ENCODE measurements around the gene IL25. TPM values are rescaled to one million over a fixed set of nuclear protein-coding genes. Genes with fewer than 3 reads are reported as not detected.
"Not testable (repeated sequence)": the region's sequence is repeated elsewhere in the genome, so short reads cannot be mapped to it uniquely, and the experiment has no call there.

IL25 gene
- total and polyA plus RNA-seq, 2 experiments from 2014 or later, result not detected

DNA sequence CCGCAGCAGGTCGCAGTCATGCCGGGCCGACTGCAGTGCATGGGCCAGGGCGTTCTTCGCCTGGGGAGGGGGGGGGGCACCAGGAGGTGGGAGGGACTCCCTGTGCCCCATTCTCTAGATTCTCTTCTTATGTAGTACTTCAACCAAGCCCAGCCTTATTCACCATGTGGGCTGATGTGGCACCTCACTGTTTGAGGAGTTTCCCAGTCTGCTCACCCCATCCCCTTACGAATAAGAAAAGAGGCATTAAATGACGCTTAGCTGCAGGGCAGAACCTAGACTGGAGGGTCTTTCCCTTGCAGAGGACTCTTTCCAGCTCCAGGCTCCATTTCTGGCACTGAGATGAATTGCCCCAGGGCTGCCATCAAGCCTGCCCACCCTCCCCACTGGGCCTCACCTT is 16.4 kb downstream of the IL25 start (continued):
- no peak for TF ChIP-seq EZH2phosphoT487 (IDR thresholded peaks at IDR 0.05; ENCODE audit: unreplicated experiment)

- DNase-seq (ENCODE audit: low spot score) (no peak), ATAC-seq (no peak)
- H3K9me2 ChIP-seq (ENCODE audit: insufficient read depth), result peaks cover 19% of the 10 kb centered on the region; the same call in 1 of the 2 replicates
- H3K4me2 ChIP-seq, result no peak overlapping the region
- no peak overlapping the region for H3K27ac ChIP-seq (ENCODE audit: low read depth)
- peaks cover 6% of the 10 kb centered on the region; the same call in 1 of the 2 replicates for H3K4me1 ChIP-seq (ENCODE audit: insufficient read depth)
- no peak overlapping the region for H3K4me3 ChIP-seq
- TF ChIP-seq ETS1 (IDR thresholded peaks at IDR 0.05) (no peak), JUNB (IDR thresholded peaks at IDR 0.05; ENCODE audit: unreplicated experiment) (no peak), EZH2 (IDR thresholded peaks at IDR 0.05; ENCODE audit: low read depth, unreplicated experiment) (no peak)
- Mint-ChIP-seq H3K27ac (no peak overlapping the region), H3K4me1 (peaks cover 16% of the 10 kb centered on the region), H3K27me3 (ENCODE audit: insufficient read depth, low read depth, poor library complexity) (peaks cover 11% of the 10 kb centered on the region), H3K9me3 (peaks cover 3% of the 10 kb centered on the region), H3K4me3 (no peak overlapping the region), H3K36me3 (ENCODE audit: low read depth) (no peaks in the 10 kb centered on the region; the same call in 2 of the 3 replicates)
- H3K27me3 ChIP-seq (ENCODE audit: insufficient read depth), result no peaks in the 10 kb centered on the region
- no peaks in the 10 kb centered on the region for H3K79me2 ChIP-seq (replicated peaks; ENCODE audit: insufficient read depth)
- no peaks in the 10 kb centered on the region for H3K36me3 ChIP-seq (ENCODE audit: insufficient read depth)
- H3F3A ChIP-seq (replicated peaks; ENCODE audit: low read depth), result no peaks in the 10 kb centered on the region
- H4K20me1 ChIP-seq (replicated peaks; ENCODE audit: insufficient read depth), result no peaks in the 10 kb centered on the region
- peak overlapping the region; percentile 76; the same call in 1 of the 2 replicates for H2AFZ ChIP-seq
These were observed 16.8 kb downstream of the IL25 start for GRCh38 chr14:23389396-23389795.

DNA sequence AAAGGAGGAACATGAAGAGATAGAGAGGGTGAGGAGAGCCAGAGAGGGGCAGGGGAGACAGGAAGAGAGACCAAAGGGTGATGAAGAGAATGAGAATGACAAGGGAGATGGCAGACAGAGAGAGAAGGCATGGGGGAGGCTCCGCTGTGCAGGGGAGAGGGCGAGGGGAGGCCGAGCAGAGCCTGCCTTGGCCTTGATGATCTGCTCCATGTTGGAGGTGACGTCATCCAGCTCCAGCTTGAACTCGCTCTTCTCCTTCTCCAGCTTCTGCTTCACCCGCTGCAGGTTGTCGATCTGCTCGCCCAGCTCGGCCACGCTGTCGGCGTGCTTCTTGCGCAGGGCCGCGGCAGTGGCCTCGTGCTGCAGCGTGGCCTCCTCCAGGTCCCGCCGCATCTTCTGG is 17.3 kb downstream of the IL25 start:
- not testable (repeated sequence) for H3K4me1 ChIP-seq (ENCODE audit: insufficient read depth); ATAC-seq; DNase-seq (ENCODE audit: low spot score); H4K20me1 ChIP-seq (replicated peaks; ENCODE audit: insufficient read depth); H3K27me3 ChIP-seq (ENCODE audit: insufficient read depth); H3K4me3 Mint-ChIP-seq; H3K4me2 ChIP-seq; H3K27ac ChIP-seq (ENCODE audit: low read depth); H3K9me3 Mint-ChIP-seq; H3K36me3 Mint-ChIP-seq (ENCODE audit: low read depth); H3F3A ChIP-seq (replicated peaks; ENCODE audit: low read depth); H3K27ac Mint-ChIP-seq; H3K4me3 ChIP-seq; H3K79me2 ChIP-seq (replicated peaks; ENCODE audit: insufficient read depth); H3K36me3 ChIP-seq (ENCODE audit: insufficient read depth)
- 0 out of 2 replicates have a peak overlapping the region, but pooled peaks have one; percentile 38 for H2AFZ ChIP-seq
- H3K9me2 ChIP-seq (ENCODE audit: insufficient read depth), result peaks cover 19% of the 10 kb centered on the region; the same call in 1 of the 2 replicates
- Mint-ChIP-seq H3K4me1 (peaks cover 16% of the 10 kb centered on the region), H3K27me3 (ENCODE audit: insufficient read depth, low read depth, poor library complexity) (peaks cover 11% of the 10 kb centered on the region)

- H3K27me3 ChIP-seq (ENCODE audit: insufficient read depth), result no peaks in the 10 kb centered on the region
- H3K36me3 ChIP-seq (ENCODE audit: insufficient read depth), result no peaks in the 10 kb centered on the region
- peaks cover 6% of the 10 kb centered on the region; the same call in 1 of the 2 replicates for H3K4me1 ChIP-seq (ENCODE audit: insufficient read depth)
- Mint-ChIP-seq H3K4me1 (peaks cover 16% of the 10 kb centered on the region), H3K9me3 (peaks cover 3% of the 10 kb centered on the region), H3K4me3 (no peak overlapping the region), H3K27me3 (ENCODE audit: insufficient read depth, low read depth, poor library complexity) (peaks cover 11% of the 10 kb centered on the region), H3K36me3 (ENCODE audit: low read depth) (no peaks in the 10 kb centered on the region; the same call in 2 of the 3 replicates), H3K27ac (no peak overlapping the region)
- ATAC-seq, result peak; percentile 59
- no peaks in the 10 kb centered on the region for H3F3A ChIP-seq (replicated peaks; ENCODE audit: low read depth)
- H3K9me2 ChIP-seq (ENCODE audit: insufficient read depth), result peaks cover 19% of the 10 kb centered on the region; the same call in 1 of the 2 replicates
- no peaks in the 10 kb centered on the region for H4K20me1 ChIP-seq (replicated peaks; ENCODE audit: insufficient read depth)
- H2AFZ ChIP-seq, result 0 out of 2 replicates have a peak overlapping the region, but pooled peaks have one; percentile 47
- no peak overlapping the region for H3K4me3 ChIP-seq
- H3K79me2 ChIP-seq (replicated peaks; ENCODE audit: insufficient read depth), result no peaks in the 10 kb centered on the region
- H3K4me2 ChIP-seq, result no peak overlapping the region
- DNase-seq (ENCODE audit: low spot score), result peak; percentile 17
- H3K27ac ChIP-seq (ENCODE audit: low read depth), result no peak overlapping the region
- no peak for TF ChIP-seq ZNF462 (CRISPR knock-in tag; IDR thresholded peaks at IDR 0.05)
- no peak for TF ChIP-seq ETS1 (IDR thresholded peaks at IDR 0.05)
- TF ChIP-seq POLR2AphosphoS5 (IDR thresholded peaks at IDR 0.05; ENCODE audit: low read depth), result no peak
- no peak for TF ChIP-seq JUNB (IDR thresholded peaks at IDR 0.05; ENCODE audit: unreplicated experiment)
These were observed 20.0 kb downstream of the IL25 start for GRCh38 chr14:23392613-23393012.

Measured in GM23338 (cell line).